ENCODE results near the gene CXXC5.
"Not testable (repeated sequence)": the region's sequence is repeated elsewhere in the genome, so short reads cannot be mapped to it uniquely, and the experiment has no call there.

Gene CXXC5

GRCh38 chr5:139648205-139649081 lies at the start of gene CXXC5:
CXXC5 (plus strand) TSS chr5:139648349; CDS start chr5:139680524, 32,175 bp downstream.
- peak; percentile 44 for DNase-seq

- not testable (repeated sequence) for DNase-seq
Observed at GRCh38 chr5:139598601-139598965, 49.6 kb upstream of the CXXC5 start.

- no peak for DNase-seq
Observed at GRCh38 chr5:139600336-139600949, 47.7 kb upstream of the CXXC5 start.

GRCh38 chr5:139601429-139601828 lies 46.7 kb upstream of the CXXC5 start:
- no peak for DNase-seq

- DNase-seq, result not testable (repeated sequence)
Observed at GRCh38 chr5:139601948-139602347, 46.2 kb upstream of the CXXC5 start.

- DNase-seq, result no peak
Observed at GRCh38 chr5:139605887-139606286, 42.3 kb upstream of the CXXC5 start.

- DNase-seq, result no peak
Observed at GRCh38 chr5:139611703-139612584, 36.2 kb upstream of the CXXC5 start.

- DNase-seq, result no peak
Observed at GRCh38 chr5:139619861-139620260, 28.3 kb upstream of the CXXC5 start.

- DNase-seq, result not testable (repeated sequence)
Observed at GRCh38 chr5:139625398-139625797, 22.8 kb upstream of the CXXC5 start.

GRCh38 chr5:139630855-139631254 lies 17.3 kb upstream of the CXXC5 start:
- DNase-seq, result no peak

- DNase-seq, result no peak
Observed at GRCh38 chr5:139631520-139632165, 16.5 kb upstream of the CXXC5 start.

- DNase-seq, result peak; percentile 70
Observed at GRCh38 chr5:139633295-139634027, 14.7 kb upstream of the CXXC5 start.

- no peak for DNase-seq
Observed at GRCh38 chr5:139634028-139634325, 14.2 kb upstream of the CXXC5 start.

- DNase-seq, result no peak
Observed at GRCh38 chr5:139634541-139634940, 13.6 kb upstream of the CXXC5 start.

GRCh38 chr5:139635191-139635590 lies 13.0 kb upstream of the CXXC5 start:
- no peak for DNase-seq

GRCh38 chr5:139635606-139636206 lies 12.4 kb upstream of the CXXC5 start:
- no peak for DNase-seq

- DNase-seq, result peak; percentile 52
Observed at GRCh38 chr5:139636207-139636792, 11.8 kb upstream of the CXXC5 start.

- DNase-seq, result peak; percentile 40
Observed at GRCh38 chr5:139636975-139637408, 11.2 kb upstream of the CXXC5 start.

- peak; percentile 40 for DNase-seq
Observed at GRCh38 chr5:139637438-139638089, 10.6 kb upstream of the CXXC5 start.

GRCh38 chr5:139638090-139638735 lies 9.9 kb upstream of the CXXC5 start:
- no peak for DNase-seq
